Stimulated activated CD8-positive, alpha-beta memory T cell treated with anti-CD3 and anti-CD28 coated beads, Interleukin-12 subunit alpha, Interleukin-12 subunit beta, amount 100 ng/mL, for 1 hour (primary cell): ENCODE measurements around the gene ACOX3.

Experiments used
- DNase-seq: peaks from one replicate; pipeline ENCODE4 v3.0.0-alpha.2; 2020; ENCODE audit warnings: low read depth

Gene ACOX3

GRCh38 chr4:8336412-8337075, 104.0 kb downstream of the ACOX3 start:
- DNase-seq = no peak

- no peak for DNase-seq
Measured at GRCh38 chr4:8335848-8336247, 104.7 kb downstream of the ACOX3 start.

DNA sequence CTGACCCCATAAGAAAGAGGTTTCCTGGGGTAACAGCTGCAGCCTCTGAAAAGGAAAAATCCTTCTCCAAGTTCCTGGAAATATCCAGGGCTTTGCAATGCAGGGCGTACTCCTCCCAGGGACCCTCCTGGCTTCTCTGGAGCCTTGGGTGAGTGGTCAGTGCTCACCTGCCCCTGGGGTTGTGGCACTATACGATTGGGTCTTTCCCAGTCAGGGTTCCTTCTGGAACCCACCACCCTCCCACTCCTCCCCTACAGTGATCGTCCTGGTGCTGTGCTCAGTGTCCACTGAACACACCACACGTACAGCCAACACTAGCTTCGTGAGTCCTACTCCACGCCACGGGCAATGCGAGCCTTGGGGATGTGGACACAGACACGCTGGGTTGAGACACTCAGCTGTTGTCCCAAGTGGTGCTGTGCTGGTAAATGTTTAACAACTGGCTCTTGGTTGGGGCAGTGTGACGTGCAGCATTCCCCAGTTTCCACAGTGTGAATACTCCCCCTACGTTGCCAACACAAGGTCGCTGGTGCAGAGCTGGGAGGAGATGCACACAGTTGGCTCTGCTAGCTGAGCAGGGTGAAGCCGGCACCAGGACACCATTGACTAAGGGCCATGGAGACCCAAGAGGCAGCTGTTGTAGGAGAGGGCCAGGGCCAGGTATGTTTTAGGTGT, 105.6 kb downstream of the ACOX3 start:
- DNase-seq = no peak

DNA sequence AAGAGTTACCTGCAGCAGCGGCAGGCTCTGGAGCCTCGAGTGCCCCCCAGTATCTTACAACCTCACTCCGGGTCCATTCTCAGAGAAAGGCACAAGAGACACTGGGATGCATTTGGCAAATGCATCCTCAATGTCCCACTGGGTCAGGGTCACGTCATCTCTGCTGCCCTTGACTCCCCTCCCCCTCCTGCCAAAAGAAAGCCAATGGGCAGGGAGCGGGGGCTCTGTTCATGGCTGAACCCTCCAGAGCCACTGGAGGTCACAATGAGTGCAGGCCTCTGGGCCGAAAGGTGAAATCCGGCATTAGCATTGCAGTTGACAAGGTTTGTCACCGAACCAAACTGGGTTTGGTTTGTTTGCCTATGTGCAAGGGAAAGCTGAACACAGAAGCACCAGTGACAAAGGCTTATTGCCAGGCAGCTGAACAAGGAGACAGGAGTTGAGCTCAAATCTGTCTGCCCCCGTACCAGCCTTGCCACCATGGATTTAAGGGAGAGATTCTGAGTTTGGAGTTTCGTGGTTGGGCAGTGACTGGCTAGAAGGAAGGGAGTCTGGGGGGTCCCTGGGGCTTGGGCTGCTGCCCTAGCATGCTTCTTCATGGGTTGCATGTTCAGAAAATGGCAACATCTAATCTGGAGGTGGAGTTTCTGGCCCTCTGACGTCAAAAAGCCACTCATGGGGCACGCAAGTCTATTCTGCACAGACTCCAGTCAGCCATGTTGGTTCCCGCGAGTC, 106.6 kb downstream of the ACOX3 start:
- DNase-seq = no peak

DNA sequence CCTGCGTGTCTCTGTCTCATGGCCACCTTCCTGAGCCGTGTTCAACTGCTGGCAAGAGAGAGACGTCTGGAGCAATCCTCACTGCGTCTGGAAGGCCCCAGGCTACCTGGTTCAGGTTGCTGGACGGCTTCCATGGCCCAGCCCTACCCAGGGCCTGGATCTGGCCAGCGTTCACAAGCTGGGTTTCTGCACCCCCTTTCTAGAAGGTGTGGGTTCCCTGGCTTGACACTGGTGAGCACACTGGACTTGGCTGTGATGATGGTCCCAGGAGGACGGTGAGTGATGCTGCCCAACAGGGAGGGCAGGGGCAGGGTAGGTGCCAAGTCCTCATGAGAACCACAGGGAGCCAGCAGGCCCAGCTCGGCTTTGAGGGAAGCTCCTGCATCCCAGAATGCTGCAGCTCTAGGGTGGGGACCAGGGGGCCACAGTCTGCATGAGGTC, 107.6 kb downstream of the ACOX3 start:
- DNase-seq = no peak

GRCh38 chr4:8332038-8332857, 108.3 kb downstream of the ACOX3 start:
- no peak for DNase-seq

DNA sequence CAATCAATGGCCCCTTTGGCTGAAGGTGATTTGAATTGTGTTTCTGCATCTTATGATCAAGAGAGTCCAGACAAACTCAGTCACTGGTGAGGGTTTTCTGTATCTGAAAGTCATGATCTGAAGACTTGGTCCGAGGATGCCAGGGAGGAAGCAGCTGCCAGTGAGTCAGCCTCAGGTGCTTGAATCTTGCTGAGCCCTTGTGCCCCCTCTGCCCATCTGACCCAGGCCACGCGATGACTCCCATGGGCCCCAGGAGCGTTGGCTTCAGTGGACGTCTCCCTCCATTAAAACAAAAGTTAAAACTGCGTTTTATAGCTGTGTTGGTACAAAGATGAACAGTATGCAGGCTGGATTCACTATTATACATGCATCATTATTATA, 109.0 kb downstream of the ACOX3 start:
- no peak for DNase-seq

DNA sequence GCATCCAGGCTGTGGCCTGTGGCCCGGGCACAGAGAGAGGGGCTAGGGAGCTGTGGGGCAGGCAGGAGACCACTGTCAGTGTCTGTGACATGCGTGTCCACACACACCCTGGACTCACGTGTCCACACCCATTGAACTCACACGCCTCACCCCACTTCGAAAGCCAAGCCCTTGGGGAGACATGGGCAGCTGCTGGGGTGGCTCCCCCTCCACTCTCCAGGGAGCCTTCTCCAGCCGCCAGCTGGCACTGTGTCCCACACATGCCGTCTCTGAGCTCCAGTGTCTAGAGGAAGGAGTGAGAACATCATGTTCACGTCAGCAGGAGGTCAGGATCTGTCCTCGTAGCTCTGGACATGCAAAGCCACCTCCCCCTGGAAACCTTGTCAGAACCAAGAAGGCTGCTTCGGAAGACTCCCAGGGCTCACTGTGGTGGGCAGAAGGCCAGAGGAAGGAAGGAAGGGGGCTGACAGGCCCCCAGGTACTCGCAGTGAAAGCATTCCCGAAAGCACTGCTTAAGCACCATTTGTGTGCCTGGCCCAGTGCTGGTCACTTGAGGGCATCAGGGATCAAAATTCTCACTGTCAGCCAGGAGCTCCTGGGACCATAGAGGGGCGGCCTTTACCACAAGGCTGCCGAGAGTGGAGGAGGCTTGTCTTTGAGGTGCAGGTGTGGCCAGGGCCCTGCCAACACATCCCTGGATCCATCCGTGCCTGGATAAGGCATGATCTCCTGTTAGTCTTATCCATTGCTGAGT, 109.5 kb downstream of the ACOX3 start:
- no peak for DNase-seq

GRCh38 chr4:8329859-8330761, 110.4 kb downstream of the ACOX3 start:
- DNase-seq = no peak

- DNase-seq = no peak
Measured at GRCh38 chr4:8329560-8329858, 111.0 kb downstream of the ACOX3 start.

- DNase-seq = no peak
Measured at GRCh38 chr4:8328866-8329559, 111.5 kb downstream of the ACOX3 start.

- DNase-seq = no peak
Measured at GRCh38 chr4:8328456-8328855, 112.1 kb downstream of the ACOX3 start.

GRCh38 chr4:8326206-8326605, 114.3 kb downstream of the ACOX3 start:
- no peak for DNase-seq

- no peak for DNase-seq
Measured at GRCh38 chr4:8325291-8325973, 115.1 kb downstream of the ACOX3 start.

DNA sequence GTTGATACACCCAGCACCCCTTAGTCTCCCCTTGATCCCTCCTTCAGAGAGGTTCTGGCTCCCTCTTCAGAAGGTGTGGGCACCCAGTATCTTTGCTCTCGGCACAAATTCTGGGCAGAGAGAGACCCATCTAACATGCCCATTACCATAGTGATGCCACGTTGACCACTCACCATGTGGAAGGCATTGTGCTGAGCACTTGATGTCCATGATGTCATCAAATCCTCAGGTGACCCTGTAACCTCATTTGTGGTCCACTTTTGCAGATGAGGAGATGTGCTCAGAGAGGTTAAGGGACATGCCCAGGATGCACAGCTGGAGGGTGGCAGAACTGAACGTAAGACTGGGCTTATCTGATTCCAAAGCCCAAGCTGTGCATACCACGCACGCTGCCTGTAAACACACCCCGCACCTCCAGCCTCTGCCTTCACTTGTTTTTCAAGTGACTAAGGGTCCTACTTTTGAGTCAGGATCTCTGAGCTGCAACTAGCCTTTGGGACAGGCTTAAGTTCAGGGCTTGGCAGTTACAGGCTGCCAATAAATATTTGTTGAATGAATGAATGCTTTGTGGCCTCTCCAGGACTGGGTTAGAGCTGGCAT, 115.8 kb downstream of the ACOX3 start:
- DNase-seq = no peak

GRCh38 chr4:8323947-8324555, 116.5 kb downstream of the ACOX3 start:
- no peak for DNase-seq

- DNase-seq = no peak
Measured at GRCh38 chr4:8322794-8323704, 117.5 kb downstream of the ACOX3 start.

DNA sequence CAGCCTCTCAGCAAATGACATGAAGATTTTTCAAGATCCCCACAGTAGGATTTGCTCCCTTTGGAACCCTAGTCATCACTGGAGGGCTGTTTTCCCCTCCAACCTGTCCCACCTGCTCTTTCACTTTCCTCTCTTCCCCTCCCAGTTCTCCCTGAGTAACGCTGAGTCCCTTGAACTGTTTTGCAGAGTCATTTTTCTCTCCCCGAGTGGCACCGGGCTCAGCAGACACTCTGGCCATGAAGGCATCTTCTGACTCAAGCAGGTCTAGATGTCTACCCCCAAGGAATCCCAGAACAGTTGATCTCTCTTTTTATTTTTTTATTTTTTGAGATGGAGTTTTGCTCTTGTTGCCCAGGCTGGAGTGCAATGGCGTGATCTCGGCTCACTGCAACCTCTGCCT, 118.8 kb downstream of the ACOX3 start:
- no peak for DNase-seq
